ENCODE measurements around the gene ADH1B. TPM values are rescaled to one million over a fixed set of nuclear protein-coding genes. Genes with fewer than 3 reads are reported as not detected.

ADH1B gene
- total RNA-seq, 4 donors from 2014 or later, result 72.9 to 318 (median 212) TPM

- H3K36me3 ChIP-seq, result no peaks in the 10 kb centered on the region
- no peaks in the 10 kb centered on the region for H3K9me3 ChIP-seq
- DNase-seq (ENCODE audit: low spot score in 2 of 2), result no peak
- H3K4me1 ChIP-seq, result peaks cover 5% of the 10 kb centered on the region
- no peaks in the 10 kb centered on the region for H3K27me3 ChIP-seq
- 89% methylated on average over 11 of the region's 11 CpGs for WGBS
- no peak for TF ChIP-seq CTCF (IDR thresholded peaks at IDR 0.05)
- TF ChIP-seq POLR2A (IDR thresholded peaks at IDR 0.05), result no peak
- TF ChIP-seq EP300 (IDR thresholded peaks at IDR 0.05), result no peak
- no peak for TF ChIP-seq POLR2AphosphoS5 (IDR thresholded peaks at IDR 0.05)
- H3K27ac ChIP-seq, result no peak overlapping the region
- no peak overlapping the region for H3K4me3 ChIP-seq
These were observed 15.4 kb downstream of the ADH1B start for GRCh38 chr4:99305638-99306400.

GRCh38 chr4:99301376-99302164 is 19.6 kb downstream of the ADH1B start:
- TF ChIP-seq CTCF (IDR thresholded peaks at IDR 0.05), result no peak
- 74% methylated on average over 7 of the region's 7 CpGs for WGBS
- Histone ChIP-seq H3K27me3 (no peaks in the 10 kb centered on the region), H3K4me1 (peaks cover 8% of the 10 kb centered on the region), H3K9me3 (no peaks in the 10 kb centered on the region), H3K27ac (peak overlapping the region; percentile 59), H3K36me3 (no peaks in the 10 kb centered on the region), H3K4me3 (no peak overlapping the region)
- DNase-seq (ENCODE audit: low spot score in 2 of 2), result no peak

GRCh38 chr4:99300934-99301333 is 20.3 kb downstream of the ADH1B start:
- TF ChIP-seq POLR2A (IDR thresholded peaks at IDR 0.05) (no peak), POLR2AphosphoS5 (IDR thresholded peaks at IDR 0.05) (peak in 2 of 3 donors; percentile 40 to 75), CTCF (IDR thresholded peaks at IDR 0.05) (no peak)
- DNase-seq (ENCODE audit: low spot score in 2 of 2), result peak; percentile 89 to 94
- H3K27me3 ChIP-seq, result no peaks in the 10 kb centered on the region
- 21% methylated on average over 4 of the region's 4 CpGs for WGBS
- peaks cover 8% of the 10 kb centered on the region for H3K4me1 ChIP-seq
- no peaks in the 10 kb centered on the region for H3K9me3 ChIP-seq
- H3K4me3 ChIP-seq, result no peak overlapping the region
- peak overlapping the region; percentile 7 for H3K27ac ChIP-seq
- H3K36me3 ChIP-seq, result no peaks in the 10 kb centered on the region

- Histone ChIP-seq H3K27me3 (no peaks in the 10 kb centered on the region), H3K4me1 (no peaks in the 10 kb centered on the region), H3K36me3 (no peaks in the 10 kb centered on the region), H3K9me3 (no peaks in the 10 kb centered on the region), H3K27ac (no peak overlapping the region), H3K4me3 (no peak overlapping the region)
- TF ChIP-seq EP300 (IDR thresholded peaks at IDR 0.05) (no peak), POLR2A (IDR thresholded peaks at IDR 0.05) (no peak), POLR2AphosphoS5 (IDR thresholded peaks at IDR 0.05) (no peak), CTCF (IDR thresholded peaks at IDR 0.05) (no peak)
- no peak for DNase-seq (ENCODE audit: low spot score in 2 of 2)
- 72% methylated on average over 5 of the region's 5 CpGs for WGBS
These were observed 27.8 kb downstream of the ADH1B start for GRCh38 chr4:99293357-99293756.

Measured in suprapubic skin (tissue), 4 donors.